PC-3 (cell line): ENCODE results near the gene TRMT61A. TPM values are rescaled to one million over a fixed set of nuclear protein-coding genes. Genes with fewer than 3 reads are reported as not detected.

Experiments
- ATAC-seq: fragments of 200-7000 bp; cut with Tn5 transposase; 2 replicates; pipeline ENCODE4 v1.9.1; 2020; ENCODE audit warnings: mild to moderate bottlenecking, moderate library complexity
- BruUV-seq: library from RNA; stranded (reverse); fragments of 400-500 nt; replicated peaks from 2 replicates; lab custom pipeline; 2021; lab: Mats Ljungman, UMichigan
- CTCF ChIA-PET: fragments of 300-600 bp; sonication (Branson Sonifier 250); formaldehyde crosslinking; loops from one replicate; lab custom pipeline; 2022; ENCODE audit warnings: antibody characterized with exemption; lab: Charles Lee
- POLR2A ChIA-PET: fragments of 300-600 bp; sonication (Branson Sonifier 250); formaldehyde crosslinking; loops from one replicate; lab custom pipeline; 2022; ENCODE audit warnings: antibody characterized with exemption; ENCODE audit not compliant: unreplicated experiment; lab: Charles Lee
- DNase-seq: peaks from one replicate; pipeline ENCODE4 v3.0.0-alpha.2; 2015
- H2AFZ ChIP-seq: fragments of 300-600 bp; sonication (generic); 2 replicates; pipeline ENCODE4 v1.6.0; 2016; ENCODE audit warnings: antibody characterized with exemption, low read length
- H3F3A ChIP-seq: fragments of 300-600 bp; sonication (generic); one replicate; pipeline ENCODE4 v1.6.0; 2017; ENCODE audit warnings: antibody characterized with exemption, low read length, control low read depth, mild to moderate bottlenecking; ENCODE audit not compliant: unreplicated experiment
- H3K27ac ChIP-seq: fragments of 300-600 bp; sonication (generic); 2 replicates; pipeline ENCODE4 v1.5.1; 2016; ENCODE audit warnings: mild to moderate bottlenecking, low read length
- H3K27me3 ChIP-seq: fragments of 300-600 bp; sonication (generic); 2 replicates; pipeline ENCODE4 v1.6.1; 2016; ENCODE audit warnings: low read length, mixed read lengths
- H3K36me3 ChIP-seq: fragments of 300-600 bp; sonication (generic); 2 replicates; pipeline ENCODE4 v1.6.1; 2016; ENCODE audit warnings: low read depth, mixed run types, low read length, mixed read lengths
- H3K4me1 ChIP-seq: fragments of 300-600 bp; sonication (generic); 2 replicates; pipeline ENCODE4 v1.5.1; 2016; ENCODE audit warnings: low read length; ENCODE audit not compliant: insufficient read depth
- H3K4me2 ChIP-seq: fragments of 300-600 bp; sonication (generic); 2 replicates; pipeline ENCODE4 v1.6.0; 2016; ENCODE audit warnings: low read length
- H3K4me3 ChIP-seq: fragments of 300-600 bp; sonication (generic); 2 replicates; pipeline ENCODE4 v1.5.1; 2016; ENCODE audit warnings: mild to moderate bottlenecking, low read length, mixed read lengths
- H3K79me2 ChIP-seq: fragments of 300-600 bp; sonication (generic); 2 replicates; pipeline ENCODE4 v1.6.1; 2017; ENCODE audit warnings: low read length, mixed read lengths
- H3K9ac ChIP-seq: fragments of 300-600 bp; sonication (generic); 2 replicates; pipeline ENCODE4 v1.6.0; 2016; ENCODE audit warnings: mild to moderate bottlenecking, low read length
- H3K9me2 ChIP-seq: fragments of 300-600 bp; sonication (generic); replicated peaks from 2 replicates; pipeline ENCODE4 v1.6.1; 2016; ENCODE audit warnings: mixed run types, low read length, mixed read lengths
- H3K9me3 ChIP-seq: fragments of 300-600 bp; sonication (generic); 2 replicates; pipeline ENCODE4 v1.6.1; 2016; ENCODE audit warnings: low read length, mixed read lengths
- H4K20me1 ChIP-seq: fragments of 300-600 bp; sonication (generic); 2 replicates; pipeline ENCODE4 v1.6.1; 2016; ENCODE audit warnings: low read length, mixed read lengths
- EZH2 ChIP-seq: fragments of 300-600 bp; sonication (generic); IDR thresholded peaks from one replicate; pipeline ENCODE4 v1.6.1; 2017; ENCODE audit warnings: antibody characterized with exemption, mild to moderate bottlenecking, low read length; ENCODE audit not compliant: unreplicated experiment
- EZH2phosphoT487 ChIP-seq: fragments of 300-600 bp; sonication (generic); IDR thresholded peaks from 2 replicates; pipeline ENCODE4 v1.6.1; 2018; ENCODE audit warnings: mild to moderate bottlenecking, antibody characterized with exemption, low read length, borderline replicate concordance
- intact Hi-C: fragments of 100-400 bp; cut with micrococcal nuclease; formaldehyde crosslinking; loops from 2 replicates; pipeline ENCODE4 v1.9.0; 2023
- total RNA-seq: library from RNA; depleted of rRNA; stranded (reverse); fragments of >200 nt; gene quantifications from 2 replicates; pipeline ENCODE4 v1.2.3, GENCODE V29; 2014
- TF ChIP-seq, protein P1 (sequence below): fragments of 300-600 bp; sonication (generic); conservative IDR thresholded peaks from 2 replicates; pipeline ENCODE4 v1.5.1; 2017; ENCODE audit warnings: antibody characterized with exemption, low read depth, mild to moderate bottlenecking, low read length

Gene TRMT61A
- total RNA-seq, 1 experiment from 2014 or later: 51.2 TPM

DNA sequence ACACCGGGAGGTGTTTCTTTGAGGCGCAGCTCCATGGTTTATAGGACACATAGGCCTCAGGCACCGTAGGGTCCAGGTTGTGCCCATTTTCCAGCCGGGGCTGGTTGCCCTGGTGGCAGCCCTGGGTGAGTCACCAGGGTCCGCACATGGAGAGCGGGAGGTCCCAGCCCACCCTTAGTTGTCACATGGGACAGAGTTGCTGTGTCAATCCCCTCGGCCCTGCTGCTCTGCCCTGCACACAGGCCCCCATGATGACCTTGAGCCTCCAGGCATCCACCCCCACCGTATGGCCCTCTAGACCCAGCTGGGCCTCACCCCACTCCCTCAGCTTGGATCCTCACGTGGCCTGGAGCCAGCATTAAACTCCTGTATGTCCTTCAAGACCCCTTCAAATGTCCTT, 7.7 kb downstream of the TRMT61A start:
- H3K27me3 ChIP-seq: no peaks in the 10 kb centered on the region
- BruUV-seq: no TSS peak

DNA sequence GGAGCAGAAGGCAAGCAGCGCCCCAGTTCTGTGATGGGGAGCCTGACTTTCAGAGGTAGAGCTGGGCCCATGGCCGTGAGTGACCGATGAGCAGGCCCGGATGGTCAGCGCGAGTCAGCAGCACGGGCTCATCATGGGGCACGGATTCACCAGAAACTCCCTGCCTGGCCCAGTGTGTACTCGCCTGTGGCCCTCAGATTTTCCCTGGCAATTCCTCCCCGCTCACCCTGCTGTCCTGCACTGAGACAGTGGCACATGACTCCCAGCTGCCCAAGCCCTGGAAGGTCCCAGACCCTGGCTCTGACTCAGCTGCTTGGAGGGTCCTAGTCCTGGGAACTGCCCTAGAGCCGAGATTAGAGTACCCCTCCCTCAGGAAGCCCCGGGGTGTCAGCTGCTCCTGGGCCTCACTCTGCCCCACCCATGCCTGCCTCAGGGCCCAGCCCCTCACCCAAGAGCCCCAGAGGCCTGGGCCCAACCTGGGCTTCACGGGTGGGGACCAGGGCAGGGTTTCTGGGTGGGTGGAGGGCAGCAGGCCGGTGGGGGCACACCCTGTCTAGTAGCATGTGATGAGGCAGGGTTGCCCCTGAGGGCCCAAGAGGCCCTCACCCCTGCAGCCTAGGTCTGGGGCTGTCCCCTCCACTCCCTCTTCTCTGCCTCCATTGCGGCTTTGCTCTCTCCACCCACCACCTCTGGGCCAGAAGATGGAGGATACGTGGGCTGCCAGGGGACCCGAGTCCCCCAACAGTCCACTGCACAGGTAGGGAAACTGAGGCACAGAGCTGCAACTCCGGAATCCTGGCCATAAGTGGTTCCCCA, 8.4 kb downstream of the TRMT61A start:
- Histone ChIP-seq H3K4me2 (no peak overlapping the region), H4K20me1 (no peaks in the 10 kb centered on the region), H2AFZ (no peak overlapping the region), H3K9me2 (no peaks in the 10 kb centered on the region), H3K4me1 (peaks cover 37% of the 10 kb centered on the region), H3K27me3 (no peaks in the 10 kb centered on the region), H3K9me3 (no peaks in the 10 kb centered on the region), H3F3A (no peaks in the 10 kb centered on the region), H3K27ac (peak overlapping the region; percentile 37), H3K9ac (no peak overlapping the region), H3K36me3 (no peaks in the 10 kb centered on the region; the same call in 1 of the 2 replicates), H3K4me3 (no peak overlapping the region), H3K79me2 (peaks cover 2% of the 10 kb centered on the region; the same call in 1 of the 2 replicates)
- intact Hi-C loops: no loop called here
- ChIA-PET POLR2A (no interaction called here), CTCF (no interaction called here)
- ATAC-seq: peak; percentile 3
- BruUV-seq: TSS peak; percentile 1
- TF ChIP-seq EZH2phosphoT487: no peak
- TF ChIP-seq EZH2: no peak
- TF ChIP-seq, protein P1, sequence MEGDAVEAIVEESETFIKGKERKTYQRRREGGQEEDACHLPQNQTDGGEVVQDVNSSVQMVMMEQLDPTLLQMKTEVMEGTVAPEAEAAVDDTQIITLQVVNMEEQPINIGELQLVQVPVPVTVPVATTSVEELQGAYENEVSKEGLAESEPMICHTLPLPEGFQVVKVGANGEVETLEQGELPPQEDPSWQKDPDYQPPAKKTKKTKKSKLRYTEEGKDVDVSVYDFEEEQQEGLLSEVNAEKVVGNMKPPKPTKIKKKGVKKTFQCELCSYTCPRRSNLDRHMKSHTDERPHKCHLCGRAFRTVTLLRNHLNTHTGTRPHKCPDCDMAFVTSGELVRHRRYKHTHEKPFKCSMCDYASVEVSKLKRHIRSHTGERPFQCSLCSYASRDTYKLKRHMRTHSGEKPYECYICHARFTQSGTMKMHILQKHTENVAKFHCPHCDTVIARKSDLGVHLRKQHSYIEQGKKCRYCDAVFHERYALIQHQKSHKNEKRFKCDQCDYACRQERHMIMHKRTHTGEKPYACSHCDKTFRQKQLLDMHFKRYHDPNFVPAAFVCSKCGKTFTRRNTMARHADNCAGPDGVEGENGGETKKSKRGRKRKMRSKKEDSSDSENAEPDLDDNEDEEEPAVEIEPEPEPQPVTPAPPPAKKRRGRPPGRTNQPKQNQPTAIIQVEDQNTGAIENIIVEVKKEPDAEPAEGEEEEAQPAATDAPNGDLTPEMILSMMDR: no peak
- no peak for DNase-seq

More for the DNA sequence above, 7.7 kb downstream of the TRMT61A start:
- POLR2A ChIA-PET: no interaction called here
- Histone ChIP-seq H3K27ac (no peak overlapping the region), H3K4me2 (no peak overlapping the region), H3K9ac (no peak overlapping the region), H4K20me1 (peaks cover under 1% of the 10 kb centered on the region; the same call in 1 of the 2 replicates), H3K4me3 (no peak overlapping the region), H3F3A (no peaks in the 10 kb centered on the region), H3K9me3 (no peaks in the 10 kb centered on the region), H3K4me1 (peaks cover 30% of the 10 kb centered on the region), H3K79me2 (peaks cover 9% of the 10 kb centered on the region), H2AFZ (no peak overlapping the region), H3K9me2 (no peaks in the 10 kb centered on the region), H3K36me3 (no peaks in the 10 kb centered on the region; the same call in 1 of the 2 replicates)
- ATAC-seq (no peak), DNase-seq (no peak)
- no peak for TF ChIP-seq EZH2
- TF ChIP-seq, protein P1: no peak
- TF ChIP-seq EZH2phosphoT487: no peak
- intact Hi-C loops: no loop called here
- CTCF ChIA-PET: no interaction called here
